CD4-positive, CD25-positive, alpha-beta regulatory T cell (primary cell): Measurements from ENCODE around the gene MSANTD3. TPM values are rescaled to one million over a fixed set of nuclear protein-coding genes. Genes with fewer than 3 reads are reported as not detected.

Source experiments
- ATAC-seq, 2 donors: fragments of 150-1000 bp; cut with Tn5 transposase; one replicate each; pipeline ENCODE4 v1.10.0; 2021; ENCODE audit warnings: low read depth in 2 of 2, moderate number of reproducible peaks in 2 of 2, moderate library complexity in 1 of 2
- DNase-seq, 3 donors: peaks; one replicate each; pipeline versions ENCODE4 v3.0.0 to v3.0.0-alpha.2; 2012 to 2022; ENCODE audit warnings: mixed read lengths in 1 of 3
- H3K27ac ChIP-seq: one replicate; pipeline ENCODE4 v1.7.0; 2013; ENCODE audit warnings: mild to moderate bottlenecking, low read length; ENCODE audit not compliant: insufficient read depth, poor library complexity, severe bottlenecking
- H3K27me3 ChIP-seq: one replicate; pipeline ENCODE4 v1.7.0; 2013; ENCODE audit warnings: low read length; ENCODE audit not compliant: control insufficient read depth, insufficient read depth
- H3K36me3 ChIP-seq: one replicate; pipeline ENCODE4 v1.7.0; 2013; ENCODE audit warnings: mild to moderate bottlenecking, low read length, moderate library complexity; ENCODE audit not compliant: control insufficient read depth, insufficient read depth
- H3K4me1 ChIP-seq: 2 replicates; pipeline ENCODE4 v1.7.0; 2013; ENCODE audit warnings: mild to moderate bottlenecking, low read length; ENCODE audit not compliant: insufficient read depth, control insufficient read depth, poor library complexity, severe bottlenecking
- H3K4me3 ChIP-seq: one replicate; pipeline ENCODE4 v1.7.0; 2013; ENCODE audit warnings: low read depth, mild to moderate bottlenecking, low read length, moderate library complexity
- H3K9me3 ChIP-seq, 2 experiments: 1 replicate in 1 of 2; 2 replicates in 1 of 2; pipeline ENCODE4 v1.7.0; 2013; ENCODE audit warnings: low read length in 2 of 2, mild to moderate bottlenecking in 1 of 2, moderate library complexity in 1 of 2; ENCODE audit not compliant: control insufficient read depth in 2 of 2
- H3K27ac Mint-ChIP-seq, 3 donors: one replicate each; pipeline ENCODE4 v1.8.0; 2020 to 2022; ENCODE audit warnings: mild to moderate bottlenecking in 3 of 3, mixed read lengths in 3 of 3, moderate library complexity in 2 of 3
- H3K27me3 Mint-ChIP-seq: one replicate; pipeline ENCODE4 v1.8.0; 2022; ENCODE audit warnings: mild to moderate bottlenecking, mixed read lengths
- H3K36me3 Mint-ChIP-seq: one replicate; pipeline ENCODE4 v1.8.0; 2020; ENCODE audit warnings: mixed read lengths
- H3K4me1 Mint-ChIP-seq, 4 donors: one replicate each; pipeline ENCODE4 v1.8.0; 2020 to 2022; ENCODE audit warnings: mixed read lengths in 4 of 4, mild to moderate bottlenecking in 1 of 4
- H3K4me3 Mint-ChIP-seq, 4 donors: one replicate each; pipeline ENCODE4 v1.8.0; 2020 to 2022; ENCODE audit warnings: mild to moderate bottlenecking in 4 of 4, mixed read lengths in 4 of 4, moderate library complexity in 3 of 4
- H3K9me3 Mint-ChIP-seq, 7 donors: one replicate each; pipeline ENCODE4 v1.8.0; 2020 to 2022; ENCODE audit warnings: mixed read lengths in 7 of 7, mild to moderate bottlenecking in 3 of 7, moderate library complexity in 2 of 7
- polyA plus RNA-seq, 4 donors: library from polyadenylated mRNA; unstranded; fragments of 300-500 nt; fragmentation: Illumina TruSeq; gene quantifications; one replicate each; pipeline ENCODE4 v1.2.3, GENCODE V29; 2021
- total RNA-seq: library from RNA; stranded (reverse); gene quantifications from one replicate; pipeline ENCODE4 v1.2.3, GENCODE V29; 2022

The MSANTD3 gene
- total and polyA plus RNA-seq, 5 donors from 2014 or later: 3.0 to 5.9 (median 3.9) TPM

- no peak overlapping the region for H3K27ac Mint-ChIP-seq
- Histone ChIP-seq H3K36me3 (no peaks in the 10 kb centered on the region), H3K4me3 (no peak overlapping the region), H3K27ac (no peak overlapping the region), H3K4me1 (no peaks in the 10 kb centered on the region), H3K27me3 (peaks cover 12% of the 10 kb centered on the region), H3K9me3 (no peaks in the 10 kb centered on the region)
- no peaks in the 10 kb centered on the region for H3K36me3 Mint-ChIP-seq
- H3K4me3 Mint-ChIP-seq: no peak overlapping the region
- DNase-seq: no peak
- H3K27me3 Mint-ChIP-seq: peaks cover 38% of the 10 kb centered on the region
- ATAC-seq: no peak
- no peaks in the 10 kb centered on the region for H3K4me1 Mint-ChIP-seq
- H3K9me3 Mint-ChIP-seq: peaks cover 0 to 2% (median 0%) of the 10 kb centered on the region in 7 donors
Observed at GRCh38 chr9:100479820-100480219, 52.9 kb downstream of the MSANTD3 start.

- H3K27ac Mint-ChIP-seq: no peak overlapping the region
- no peaks in the 10 kb centered on the region for H3K4me1 Mint-ChIP-seq
- ATAC-seq: no peak
- H3K4me3 ChIP-seq: no peak overlapping the region
- H3K36me3 ChIP-seq: no peaks in the 10 kb centered on the region
- peaks cover 3% of the 10 kb centered on the region for H3K27me3 ChIP-seq
- H3K4me1 ChIP-seq: no peaks in the 10 kb centered on the region
- H3K9me3 ChIP-seq: no peaks in the 10 kb centered on the region
- peaks cover 17% of the 10 kb centered on the region for H3K27me3 Mint-ChIP-seq
- no peak for DNase-seq
- H3K9me3 Mint-ChIP-seq: peaks cover 0 to 2% (median 0%) of the 10 kb centered on the region in 7 donors
- no peak overlapping the region for H3K4me3 Mint-ChIP-seq
- H3K36me3 Mint-ChIP-seq: no peaks in the 10 kb centered on the region
- no peak overlapping the region for H3K27ac ChIP-seq
Observed at GRCh38 chr9:100485196-100485595, 58.3 kb downstream of the MSANTD3 start.

- Mint-ChIP-seq H3K4me1 (no peaks in the 10 kb centered on the region), H3K36me3 (no peaks in the 10 kb centered on the region), H3K27ac (no peak overlapping the region), H3K9me3 (peaks cover 0 to 2% (median 0%) of the 10 kb centered on the region in 7 donors), H3K4me3 (no peak overlapping the region), H3K27me3 (peaks cover 17% of the 10 kb centered on the region)
- no peak for ATAC-seq
- no peak for DNase-seq
- H3K9me3 ChIP-seq: no peaks in the 10 kb centered on the region
- no peaks in the 10 kb centered on the region for H3K36me3 ChIP-seq
- no peak overlapping the region for H3K4me3 ChIP-seq
- H3K27me3 ChIP-seq: peaks cover 3% of the 10 kb centered on the region
- H3K27ac ChIP-seq: no peak overlapping the region
- H3K4me1 ChIP-seq: no peaks in the 10 kb centered on the region
Observed at GRCh38 chr9:100486479-100487176, 59.7 kb downstream of the MSANTD3 start.

DNA sequence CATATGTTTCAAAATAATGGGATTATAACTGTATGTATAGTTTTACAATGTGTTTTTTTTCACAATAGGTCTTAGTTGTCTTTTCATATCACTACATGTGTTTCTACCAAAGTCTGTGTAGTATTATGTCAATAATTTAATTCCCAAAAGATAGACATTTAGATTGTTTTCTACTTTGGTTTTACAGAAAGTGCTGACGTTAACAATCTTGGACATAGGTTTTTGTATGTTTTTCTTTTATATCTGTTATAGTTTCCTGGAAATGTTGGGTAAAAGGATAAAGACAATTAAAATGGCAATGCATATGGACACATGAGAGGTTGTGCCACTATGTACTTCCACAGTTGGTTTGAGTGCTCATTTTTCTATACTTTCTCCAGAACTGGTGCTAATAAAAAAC is 61.2 kb downstream of the MSANTD3 start:
- H3K27me3 ChIP-seq: peaks cover 3% of the 10 kb centered on the region
- no peaks in the 10 kb centered on the region for H3K4me1 ChIP-seq
- H3K4me3 ChIP-seq: no peak overlapping the region
- Mint-ChIP-seq H3K9me3 (peaks cover 0 to 2% (median 0%) of the 10 kb centered on the region in 7 donors), H3K4me1 (no peaks in the 10 kb centered on the region), H3K4me3 (no peak overlapping the region), H3K27me3 (peaks cover 16% of the 10 kb centered on the region), H3K36me3 (no peaks in the 10 kb centered on the region), H3K27ac (no peak overlapping the region)
- no peak for ATAC-seq
- no peak for DNase-seq
- no peaks in the 10 kb centered on the region for H3K36me3 ChIP-seq
- H3K27ac ChIP-seq: no peak overlapping the region
- no peaks in the 10 kb centered on the region for H3K9me3 ChIP-seq

GRCh38 chr9:100489836-100490235 is 62.9 kb downstream of the MSANTD3 start:
- ATAC-seq: no peak
- Mint-ChIP-seq H3K36me3 (no peaks in the 10 kb centered on the region), H3K27me3 (peaks cover 9% of the 10 kb centered on the region), H3K9me3 (peaks cover 0 to 4% (median 0%) of the 10 kb centered on the region in 7 donors), H3K4me3 (no peak overlapping the region), H3K4me1 (no peaks in the 10 kb centered on the region), H3K27ac (no peak overlapping the region)
- Histone ChIP-seq H3K4me1 (no peaks in the 10 kb centered on the region), H3K9me3 (no peaks in the 10 kb centered on the region), H3K36me3 (no peaks in the 10 kb centered on the region), H3K27me3 (no peaks in the 10 kb centered on the region), H3K4me3 (no peak overlapping the region), H3K27ac (no peak overlapping the region)
- no peak for DNase-seq

GRCh38 chr9:100492952-100493351 is 66.0 kb downstream of the MSANTD3 start:
- H3K4me1 Mint-ChIP-seq: no peaks in the 10 kb centered on the region
- peaks cover 17% of the 10 kb centered on the region for H3K27me3 Mint-ChIP-seq
- peaks cover 0 to 4% (median 0%) of the 10 kb centered on the region in 7 donors for H3K9me3 Mint-ChIP-seq
- Histone ChIP-seq H3K4me3 (no peak overlapping the region), H3K4me1 (no peaks in the 10 kb centered on the region), H3K9me3 (no peaks in the 10 kb centered on the region), H3K36me3 (no peaks in the 10 kb centered on the region), H3K27me3 (no peaks in the 10 kb centered on the region), H3K27ac (no peak overlapping the region)
- H3K4me3 Mint-ChIP-seq: no peak overlapping the region
- no peak for DNase-seq
- H3K27ac Mint-ChIP-seq: no peak overlapping the region
- H3K36me3 Mint-ChIP-seq: no peaks in the 10 kb centered on the region
- no peak for ATAC-seq

- Mint-ChIP-seq H3K27me3 (peaks cover 20% of the 10 kb centered on the region), H3K9me3 (peaks cover 0 to 2% (median 0%) of the 10 kb centered on the region in 7 donors), H3K4me1 (no peaks in the 10 kb centered on the region), H3K36me3 (no peaks in the 10 kb centered on the region), H3K27ac (no peak overlapping the region), H3K4me3 (no peak overlapping the region)
- no peak overlapping the region for H3K4me3 ChIP-seq
- no peak overlapping the region for H3K27ac ChIP-seq
- H3K4me1 ChIP-seq: no peaks in the 10 kb centered on the region
- peaks cover 5% of the 10 kb centered on the region for H3K27me3 ChIP-seq
- no peaks in the 10 kb centered on the region for H3K9me3 ChIP-seq
- DNase-seq: no peak
- no peaks in the 10 kb centered on the region for H3K36me3 ChIP-seq
- no peak for ATAC-seq
Observed at GRCh38 chr9:100498592-100498991, 71.6 kb downstream of the MSANTD3 start.

GRCh38 chr9:100499460-100499859 is 72.5 kb downstream of the MSANTD3 start:
- Histone ChIP-seq H3K9me3 (no peaks in the 10 kb centered on the region), H3K4me1 (no peaks in the 10 kb centered on the region), H3K27me3 (peaks cover 5% of the 10 kb centered on the region), H3K36me3 (no peaks in the 10 kb centered on the region), H3K4me3 (no peak overlapping the region), H3K27ac (no peak overlapping the region)
- Mint-ChIP-seq H3K27me3 (peaks cover 20% of the 10 kb centered on the region), H3K4me1 (no peaks in the 10 kb centered on the region), H3K27ac (no peak overlapping the region), H3K4me3 (no peak overlapping the region), H3K9me3 (peaks cover 0 to 1% (median 0%) of the 10 kb centered on the region in 7 donors), H3K36me3 (no peaks in the 10 kb centered on the region)
- DNase-seq: no peak
- ATAC-seq: no peak
